Measurements from ENCODE around the gene PPP1CA.

Gene PPP1CA

DNA sequence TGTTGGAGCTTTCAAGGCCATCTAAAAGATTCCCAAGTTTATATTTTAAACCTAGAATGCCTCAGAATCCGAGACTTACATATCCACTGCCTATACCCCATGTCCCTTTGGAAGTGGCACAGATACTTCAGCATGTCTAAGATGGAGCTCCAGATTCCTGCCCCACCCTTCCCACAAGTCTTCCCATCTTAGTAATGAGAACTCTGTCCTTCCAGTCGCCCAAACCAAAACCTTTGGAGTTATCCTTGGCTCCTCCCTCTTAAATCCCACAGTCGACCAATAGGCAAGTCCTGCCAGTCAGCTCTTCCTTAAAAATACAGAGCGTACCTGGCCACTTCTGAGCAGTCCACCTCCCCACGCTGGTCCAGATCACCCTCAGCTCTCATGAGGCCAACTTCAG, 52.6 kb downstream of the PPP1CA start:
- no peak for DNase-seq
